Smooth muscle cell (in vitro differentiated cells): ENCODE results near the gene ITPRIPL2. TPM values are rescaled to one million over a fixed set of nuclear protein-coding genes. Genes with fewer than 3 reads are reported as not detected.
A peak's percentile ranks its signal among the peaks of the same experiment; 100 is the strongest.

Experiments used
- DNase-seq: peaks from one replicate; lab custom pipeline; 2025; ENCODE audit not compliant: unreplicated experiment; lab: John Stamatoyannopoulos, UW
- H2AFZ ChIP-seq: fragments of 200-600 bp; sonication (generic); 2 replicates; pipeline ENCODE4 v1.6.0; 2016; ENCODE audit warnings: antibody characterized with exemption, low read depth, mild to moderate bottlenecking
- H3F3A ChIP-seq: fragments of 200-600 bp; sonication (generic); 2 replicates; pipeline ENCODE4 v1.6.0; 2017; ENCODE audit warnings: antibody characterized with exemption, low read depth
- H3K27ac ChIP-seq: fragments of 200-600 bp; sonication (generic); 2 replicates; pipeline ENCODE4 v1.5.1; 2016; ENCODE audit warnings: low read depth, mild to moderate bottlenecking
- H3K27me3 ChIP-seq: fragments of 200-600 bp; sonication (generic); 2 replicates; pipeline ENCODE4 v1.6.1; 2016; ENCODE audit warnings: low read depth, mild to moderate bottlenecking
- H3K36me3 ChIP-seq: fragments of 200-600 bp; sonication (generic); 2 replicates; pipeline ENCODE4 v1.5.1; 2016; ENCODE audit warnings: low read depth
- H3K4me1 ChIP-seq: fragments of 200-600 bp; sonication (generic); 2 replicates; pipeline ENCODE4 v1.5.1; 2016; ENCODE audit warnings: low read depth
- H3K4me2 ChIP-seq: fragments of 200-600 bp; sonication (generic); 2 replicates; pipeline ENCODE4 v1.6.0; 2016; ENCODE audit warnings: mild to moderate bottlenecking
- H3K4me3 ChIP-seq: fragments of 200-600 bp; sonication (generic); 2 replicates; pipeline ENCODE4 v1.5.1; 2016; ENCODE audit warnings: mild to moderate bottlenecking
- H3K79me2 ChIP-seq: fragments of 200-600 bp; sonication (generic); 2 replicates; pipeline ENCODE4 v1.6.0; 2016; ENCODE audit warnings: low read depth, mild to moderate bottlenecking
- H3K9ac ChIP-seq: fragments of 200-600 bp; sonication (generic); 2 replicates; pipeline ENCODE4 v1.6.0; 2016; ENCODE audit warnings: low read depth
- H3K9me3 ChIP-seq: fragments of 200-600 bp; sonication (generic); replicated peaks from 2 replicates; pipeline ENCODE4 v1.5.1; 2016; ENCODE audit warnings: low read depth
- H4K20me1 ChIP-seq: fragments of 200-600 bp; sonication (generic); 2 replicates; pipeline ENCODE4 v1.6.0; 2016; ENCODE audit warnings: low read depth
- CTCF ChIP-seq: fragments of 200-600 bp; sonication (generic); IDR thresholded peaks from 2 replicates; pipeline ENCODE4 v1.5.1; 2017; ENCODE audit warnings: borderline replicate concordance, mild to moderate bottlenecking, antibody characterized with exemption; ENCODE audit not compliant: insufficient read depth, poor library complexity, severe bottlenecking
- WGBS: methylation state at CpG from one replicate; pipeline ENCODE4 v1.1.7; 2016; ENCODE audit warnings: low lambda C conversion rate; 5-methylcytosine and 5-hydroxymethylcytosine counted together
- polyA plus RNA-seq: library from polyadenylated mRNA; unstranded; fragments of >200 nt; fragmentation: Nextera tagmentation; extraction: Ambion mirVana; gene quantifications from 2 replicates; pipeline ENCODE4 v1.2.1, GENCODE V29; 2016
- total RNA-seq: library from RNA; depleted of rRNA; stranded (reverse); fragments of >200 nt; gene quantifications from 2 replicates; pipeline ENCODE4 v1.2.3, GENCODE V29; 2014

The ITPRIPL2 gene
- total RNA-seq (26.4 and 27.5 TPM in 2 replicates), polyA plus RNA-seq (16.4 and 19.4 TPM in 2 replicates)

GRCh38 chr16:19113577-19114358 lies at the start of gene ITPRIPL2:
TSS of gene ITPRIPL2 (plus strand) at chr16:19113964. CDS start at chr16:19114462, 498 bp downstream.
- Histone ChIP-seq H3K4me1 (peaks cover 34% of the 10 kb centered on the region), H3K4me3 (peak within 1 kb of the TSS; percentile 78), H3F3A (peaks cover 27% of the 10 kb centered on the region), H3K4me2 (peak within 1 kb of the TSS; percentile 85), H2AFZ (peak within 1 kb of the TSS; percentile 96), H4K20me1 (peaks cover 34% of the 10 kb centered on the region), H3K27me3 (no peaks in the 10 kb centered on the region), H3K36me3 (no peaks in the 10 kb centered on the region), H3K9me3 (no peaks in the 10 kb centered on the region), H3K27ac (peak within 1 kb of the TSS; percentile 94), H3K9ac (peak within 1 kb of the TSS; percentile 93), H3K79me2 (peaks cover 41% of the 10 kb centered on the region)
- 4% methylated on average over 45 of the region's 74 CpGs for WGBS
- DNase-seq = peak; percentile 58
- TF ChIP-seq CTCF = no peak

GRCh38 chr16:19066988-19067348 lies 46.8 kb upstream of the ITPRIPL2 start:
- Histone ChIP-seq H3K9me3 (no peaks in the 10 kb centered on the region), H3K27ac (peak overlapping the region; percentile 99), H3K79me2 (no peaks in the 10 kb centered on the region), H3K27me3 (no peaks in the 10 kb centered on the region), H4K20me1 (no peaks in the 10 kb centered on the region), H2AFZ (peak overlapping the region; percentile 9), H3K36me3 (no peaks in the 10 kb centered on the region), H3K4me3 (peak overlapping the region; percentile 78), H3K4me1 (no peaks in the 10 kb centered on the region), H3K9ac (peak overlapping the region; percentile 100), H3K4me2 (peak overlapping the region; percentile 71), H3F3A (no peaks in the 10 kb centered on the region)
- WGBS = 74% methylated on average over 9 of the region's 9 CpGs
- no peak for DNase-seq
- no peak for TF ChIP-seq CTCF

- H3K9ac ChIP-seq = peak within 1 kb of the TSS; percentile 100
- no peaks in the 10 kb centered on the region for H3K4me1 ChIP-seq
- H3K79me2 ChIP-seq = no peaks in the 10 kb centered on the region
- H3K4me3 ChIP-seq = peak within 1 kb of the TSS; percentile 78
- WGBS = under 1% methylated on average over 65 of the region's 68 CpGs
- no peaks in the 10 kb centered on the region for H3F3A ChIP-seq
- no peaks in the 10 kb centered on the region for H3K27me3 ChIP-seq
- no peaks in the 10 kb centered on the region for H3K9me3 ChIP-seq
- H4K20me1 ChIP-seq = no peaks in the 10 kb centered on the region
- DNase-seq = peak; percentile 98
- peak within 1 kb of the TSS; percentile 92 for H2AFZ ChIP-seq
- H3K36me3 ChIP-seq = no peaks in the 10 kb centered on the region
- no peak for TF ChIP-seq CTCF
- peak within 1 kb of the TSS; percentile 84 for H3K4me2 ChIP-seq
- H3K27ac ChIP-seq = peak within 1 kb of the TSS; percentile 99
These were observed 46.2 kb upstream of the ITPRIPL2 start, which contains the start of gene COQ7 for GRCh38 chr16:19067349-19068236. TSS of gene COQ7 (plus strand) at chr16:19067614. CDS start at chr16:19067665, 51 bp downstream.
